ENCODE data around the gene RCSD1. TPM values are rescaled to one million over a fixed set of nuclear protein-coding genes. Genes with fewer than 3 reads are reported as not detected.

RCSD1 gene
- total RNA-seq, 2 donors from 2014 or later = 4.7 to 5.7 TPM

GRCh38 chr1:167625040-167625823 is 4.8 kb upstream of the RCSD1 start:
- Histone ChIP-seq H3K9me3 (no peaks in the 10 kb centered on the region), H3K9ac (ENCODE audit: low read depth in 2 of 2, low read length in 2 of 2) (no peak overlapping the region), H3K36me3 (no peaks in the 10 kb centered on the region), H3K4me3 (no peak overlapping the region), H3K4me1 (no peaks in the 10 kb centered on the region), H3K27me3 (no peaks in the 10 kb centered on the region), H3K27ac (no peak overlapping the region)
- DNase-seq = no peak
- no peak for TF ChIP-seq CTCF (IDR thresholded peaks at IDR 0.05)
- intact Hi-C loops (cut with DNase I) = no loop called here

GRCh38 chr1:167627615-167627864 is 2.5 kb upstream of the RCSD1 start:
- DNase-seq = no peak

GRCh38 chr1:167627865-167628641 is 2.0 kb upstream of the RCSD1 start:
- no peaks in the 10 kb centered on the region for H3K27me3 ChIP-seq
- H3K9me3 ChIP-seq = no peaks in the 10 kb centered on the region
- DNase-seq = no peak
- H3K4me1 ChIP-seq = no peaks in the 10 kb centered on the region
- TF ChIP-seq CTCF (IDR thresholded peaks at IDR 0.05) = no peak
- H3K36me3 ChIP-seq = no peaks in the 10 kb centered on the region
- H3K4me3 ChIP-seq = no peak overlapping the region
- H3K9ac ChIP-seq (ENCODE audit: low read depth in 2 of 2, low read length in 2 of 2) = peak overlapping the region; percentile 16 to 32
- H3K27ac ChIP-seq = peak overlapping the region; percentile 88
- intact Hi-C loops (cut with DNase I) = no loop called here

More at GRCh38 chr1:167627615-167627864, 2.5 kb upstream of the RCSD1 start:
- no peaks in the 10 kb centered on the region for H3K4me1 ChIP-seq
- no peaks in the 10 kb centered on the region for H3K36me3 ChIP-seq
- H3K27ac ChIP-seq = peak overlapping the region; percentile 62
- H3K9me3 ChIP-seq = no peaks in the 10 kb centered on the region
- H3K27me3 ChIP-seq = no peaks in the 10 kb centered on the region
- peak overlapping the region; percentile 16 to 32 for H3K9ac ChIP-seq (ENCODE audit: low read depth in 2 of 2, low read length in 2 of 2)
- intact Hi-C loops (cut with DNase I) = no loop called here
- TF ChIP-seq CTCF (IDR thresholded peaks at IDR 0.05) = no peak
- H3K4me3 ChIP-seq = no peak overlapping the region

- intact Hi-C loops (cut with DNase I) = no loop called here
- H3K4me3 ChIP-seq = no peak overlapping the region
- DNase-seq = no peak
These were observed 1.1 kb upstream of the RCSD1 start for GRCh38 chr1:167628741-167629515.

More at GRCh38 chr1:167628741-167629515, 1.1 kb upstream of the RCSD1 start:
- no peak overlapping the region for H3K9ac ChIP-seq (ENCODE audit: low read depth in 2 of 2, low read length in 2 of 2)
- peak overlapping the region; percentile 88 for H3K27ac ChIP-seq
- H3K4me1 ChIP-seq = no peaks in the 10 kb centered on the region
- TF ChIP-seq CTCF (IDR thresholded peaks at IDR 0.05) = no peak
- H3K9me3 ChIP-seq = no peaks in the 10 kb centered on the region
- H3K36me3 ChIP-seq = no peaks in the 10 kb centered on the region
- no peaks in the 10 kb centered on the region for H3K27me3 ChIP-seq

All from colonic mucosa (tissue), 4 donors.